H1 (cell line): ENCODE measurements around the gene SLC38A1. TPM values are rescaled to one million over a fixed set of nuclear protein-coding genes. Genes with fewer than 3 reads are reported as not detected.

Source experiments
- EP300 ChIP-seq, 2 experiments: IDR thresholded peaks; 1 replicate in 1 of 2; 2 replicates in 1 of 2; pipeline ENCODE4 v1.6.1; 2011 to 2012; ENCODE audit warnings: low read depth in 2 of 2, low read length in 2 of 2, mild to moderate bottlenecking in 2 of 2, borderline replicate concordance in 1 of 2, inconsistent platforms in 1 of 2, moderate library complexity in 1 of 2
- TBP ChIP-seq: IDR thresholded peaks from 2 replicates; pipeline ENCODE4 v1.6.1; 2011; ENCODE audit warnings: low read depth, low read length, improper control_type of control experiment
- polyA plus RNA-seq, 7 experiments: library from polyadenylated mRNA; depleted of rRNA in 3 of 7; stranded (reverse) in 5 of 7; unstranded in 2 of 7; fragments of >200 nt in 5 of 7; fragments of 200-250 nt in 2 of 7; gene quantifications; 1 replicate in 5 of 7; 2 replicates in 1 of 7; 4 replicates in 1 of 7; pipeline versions ENCODE4 v1.2.1 to v1.2.3, GENCODE V29; 2011 to 2013; ENCODE audit warnings: missing spikeins in 2 of 7, mixed read lengths in 2 of 7
- total RNA-seq: library from RNA; stranded (reverse); fragmentation: NEBNext Ultra II Directional; extraction: Animal tissue kit (Norgen Biotek cat#: 25700); gene quantifications from 2 replicates; pipeline ENCODE4 v1.2.1, GENCODE V29; 2021

SLC38A1 gene
- total and polyA plus RNA-seq, 2 of the 8 experiments (the other 6 are each of a cell fraction or from before 2014, with no cell fraction given), result 83.4 to 242 TPM

- TF ChIP-seq TBP (no peak), EP300 (IDR thresholded peaks at IDR 0.05; ENCODE audit: borderline replicate concordance in 1 of 2, low read depth in 2 of 2, low read length in 2 of 2) (no peak)
Observed at GRCh38 chr12:46230306-46230705, 38.5 kb downstream of the SLC38A1 start (continued).
